Upper lobe of left lung (tissue), 6 donors: ENCODE data around the gene CMIP. TPM values are rescaled to one million over a fixed set of nuclear protein-coding genes. Genes with fewer than 3 reads are reported as not detected.

ENCODE experiments used
- ATAC-seq, 2 donors: fragments of 200-7000 bp; cut with Tn5 transposase; one replicate each; pipeline ENCODE4 v1.9.1; 2022; ENCODE audit warnings: mild to moderate bottlenecking in 2 of 2, moderate library complexity in 2 of 2; ENCODE audit not compliant: low FRiP score in 2 of 2
- DNase-seq, 2 donors: peaks; one replicate each; pipeline ENCODE4 v3.0.0-alpha.2; 2019 to 2020
- H3K27ac ChIP-seq, 4 donors: fragments of 200-600 bp; sonication (generic); one replicate each; pipeline ENCODE4 v1.5.1; 2016 to 2019
- H3K27me3 ChIP-seq, 4 donors: fragments of 200-600 bp; sonication (generic); one replicate each; pipeline ENCODE4 v1.5.1; 2017 to 2019
- H3K36me3 ChIP-seq, 4 donors: fragments of 200-600 bp; sonication (generic); one replicate each; pipeline ENCODE4 v1.5.1; 2016 to 2019
- H3K4me1 ChIP-seq, 4 donors: fragments of 200-600 bp; sonication (generic); one replicate each; pipeline ENCODE4 v1.5.1; 2018 to 2019
- H3K4me3 ChIP-seq, 4 donors: fragments of 200-600 bp; sonication (generic); one replicate each; pipeline ENCODE4 v1.5.1; 2017 to 2019; ENCODE audit warnings: mild to moderate bottlenecking in 2 of 4, moderate library complexity in 1 of 4
- H3K9me3 ChIP-seq, 4 donors: fragments of 200-600 bp; sonication (generic); one replicate each; pipeline ENCODE4 v1.5.1; 2018 to 2019
- CTCF ChIP-seq, 6 experiments: fragments of 450-650 bp in 4 of 6; fragments of 200-600 bp in 2 of 6; sonication (generic) in 2 of 6; IDR thresholded peaks; one replicate each; pipeline ENCODE4 v1.5.1; 2016 to 2019; ENCODE audit warnings: antibody characterized with exemption in 6 of 6
- EP300 ChIP-seq, 4 donors: sonication (generic); formaldehyde crosslinking; IDR thresholded peaks; one replicate each; pipeline ENCODE4 v1.5.1; 2017; ENCODE audit warnings: antibody characterized with exemption in 4 of 4, control low read depth in 2 of 4
- POLR2A ChIP-seq, 4 donors: fragments of 450-650 bp; IDR thresholded peaks; one replicate each; pipeline ENCODE4 v1.5.1; 2016 to 2017; ENCODE audit warnings: antibody characterized with exemption in 4 of 4, mild to moderate bottlenecking in 2 of 4
- POLR2AphosphoS5 ChIP-seq, 2 donors: sonication (generic); formaldehyde crosslinking; IDR thresholded peaks; one replicate each; pipeline ENCODE4 v1.5.1; 2017; ENCODE audit warnings: antibody characterized with exemption in 2 of 2
- WGBS, 2 donors: methylation state at CpG; one replicate each; pipeline ENCODE4 v1.1.5; 2017 to 2018; 5-methylcytosine and 5-hydroxymethylcytosine counted together
- total RNA-seq, 6 donors: library from RNA; depleted of rRNA in 4 of 6; stranded (reverse); fragments of >200 nt in 4 of 6; gene quantifications; one replicate each; pipeline versions ENCODE4 v1.1.0 to v1.2.1, GENCODE V29; 2016 to 2021
- donor health status: DM: no; HTN: no; CAD: no; lungs with moderate emphysema.
- donor health status: DM: no; HTN: yes; CAD: no; lungs with severe emphysema.

The CMIP gene
- total RNA-seq, 6 donors from 2014 or later, result 48.3 to 109 (median 67.6) TPM

- Histone ChIP-seq H3K27ac (no peak overlapping the region), H3K4me3 (no peak overlapping the region), H3K9me3 (no peaks in the 10 kb centered on the region), H3K36me3 (peaks cover 0 to 8% (median 6%) of the 10 kb centered on the region in 4 donors), H3K27me3 (no peaks in the 10 kb centered on the region), H3K4me1 (peaks cover 0 to 14% (median 5%) of the 10 kb centered on the region in 4 donors)
- no peak for ATAC-seq
- WGBS, 2 donors, result 96 to 100% methylated on average over 2 to 7 of the region's 7 CpGs
- no peak for TF ChIP-seq EP300 (IDR thresholded peaks at IDR 0.05)
- no peak for TF ChIP-seq POLR2AphosphoS5 (IDR thresholded peaks at IDR 0.05)
- no peak for TF ChIP-seq CTCF (IDR thresholded peaks at IDR 0.05)
- TF ChIP-seq POLR2A (IDR thresholded peaks at IDR 0.05), result no peak
- no peak for DNase-seq
Measured at GRCh38 chr16:81714583-81714982, 270.0 kb downstream of the CMIP start.

GRCh38 chr16:81715358-81716196, 271.0 kb downstream of the CMIP start:
- TF ChIP-seq POLR2AphosphoS5 (IDR thresholded peaks at IDR 0.05) (no peak), POLR2A (IDR thresholded peaks at IDR 0.05) (no peak), EP300 (IDR thresholded peaks at IDR 0.05) (no peak), CTCF (IDR thresholded peaks at IDR 0.05) (no peak)

GRCh38 chr16:81716478-81717225, 272.0 kb downstream of the CMIP start:
- no peak for DNase-seq
- Histone ChIP-seq H3K27me3 (no peaks in the 10 kb centered on the region), H3K27ac (no peak overlapping the region), H3K36me3 (no peaks in the 10 kb centered on the region), H3K4me3 (no peak overlapping the region), H3K4me1 (peaks cover 0 to 17% (median 5%) of the 10 kb centered on the region in 4 donors), H3K9me3 (no peaks in the 10 kb centered on the region)
- TF ChIP-seq CTCF (IDR thresholded peaks at IDR 0.05), result no peak
- no peak for TF ChIP-seq EP300 (IDR thresholded peaks at IDR 0.05)
- no peak for TF ChIP-seq POLR2AphosphoS5 (IDR thresholded peaks at IDR 0.05)
- TF ChIP-seq POLR2A (IDR thresholded peaks at IDR 0.05), result no peak
- 85 to 88% methylated on average over 10 of the region's 10 CpGs for WGBS, 2 donors
- no peak for ATAC-seq

More at GRCh38 chr16:81715358-81716196, 271.0 kb downstream of the CMIP start:
- no peak overlapping the region for H3K4me3 ChIP-seq
- no peaks in the 10 kb centered on the region for H3K9me3 ChIP-seq
- H3K27me3 ChIP-seq, result no peaks in the 10 kb centered on the region
- no peaks in the 10 kb centered on the region for H3K36me3 ChIP-seq
- WGBS, 2 donors, result 60 to 69% methylated on average over 11 of the region's 11 CpGs
- peaks cover 0 to 17% (median 5%) of the 10 kb centered on the region in 4 donors for H3K4me1 ChIP-seq
- DNase-seq, result no peak
- ATAC-seq, result no peak
- H3K27ac ChIP-seq, result no peak overlapping the region

GRCh38 chr16:81717662-81718189, 273.1 kb downstream of the CMIP start:
- WGBS, 2 donors, result 61 to 65% methylated on average over 8 of the region's 8 CpGs
- Histone ChIP-seq H3K27ac (no peak overlapping the region), H3K4me3 (no peak overlapping the region), H3K9me3 (no peaks in the 10 kb centered on the region), H3K27me3 (no peaks in the 10 kb centered on the region), H3K4me1 (peaks cover 0 to 18% (median 5%) of the 10 kb centered on the region in 4 donors), H3K36me3 (no peaks in the 10 kb centered on the region)
- ATAC-seq (no peak), DNase-seq (no peak)
- TF ChIP-seq EP300 (IDR thresholded peaks at IDR 0.05) (no peak), CTCF (IDR thresholded peaks at IDR 0.05) (no peak), POLR2AphosphoS5 (IDR thresholded peaks at IDR 0.05) (no peak), POLR2A (IDR thresholded peaks at IDR 0.05) (no peak)
